Right atrium auricular region (tissue), 2 donors: Measurements from ENCODE around the gene TTPAL. TPM values are rescaled to one million over a fixed set of nuclear protein-coding genes. Genes with fewer than 3 reads are reported as not detected.

Experiments used
- DNase-seq: peaks from one replicate; pipeline ENCODE4 v3.0.0-alpha.2; 2019; ENCODE audit warnings: low spot score
- H3K27ac ChIP-seq, 2 donors: fragments of 200-600 bp; sonication (generic); 1 replicate in 1 of 2; 2 replicates in 1 of 2; pipeline ENCODE4 v1.5.1; 2016 to 2019
- H3K27me3 ChIP-seq, 2 donors: fragments of 200-600 bp; sonication (generic); one replicate each; pipeline versions ENCODE4 v1.5.1 to v1.6.0; 2017 to 2019
- H3K36me3 ChIP-seq: fragments of 200-600 bp; sonication (generic); one replicate; pipeline ENCODE4 v1.5.1; 2016
- H3K4me1 ChIP-seq, 2 donors: fragments of 200-600 bp; sonication (generic); one replicate each; pipeline versions ENCODE4 v1.5.1 to v1.6.0; 2017 to 2019
- H3K4me3 ChIP-seq, 2 donors: fragments of 200-600 bp; sonication (generic); 1 replicate in 1 of 2; 2 replicates in 1 of 2; pipeline ENCODE4 v1.5.1; 2017 to 2019; ENCODE audit warnings: mild to moderate bottlenecking in 1 of 2, moderate library complexity in 1 of 2
- H3K9me3 ChIP-seq, 2 donors: fragments of 200-600 bp; sonication (generic); one replicate each; pipeline ENCODE4 v1.5.1; 2019
- CTCF ChIP-seq, 2 donors: fragments of 200-600 bp; sonication (generic); IDR thresholded peaks; one replicate each; pipeline ENCODE4 v1.5.1; 2019; ENCODE audit warnings: antibody characterized with exemption in 2 of 2
- total RNA-seq, 2 donors: library from RNA; depleted of rRNA; stranded (reverse); fragments of >200 nt; gene quantifications; one replicate each; pipeline ENCODE4 v1.1.0, GENCODE V29; 2016

Gene TTPAL
- total RNA-seq, 2 donors from 2014 or later = 3.6 to 6.0 TPM

GRCh38 chr20:44428174-44429016 lies 47.3 kb upstream of the TTPAL start:
- Histone ChIP-seq H3K27me3 (no peaks in the 10 kb centered on the region), H3K4me3 (no peak overlapping the region), H3K27ac (no peak overlapping the region), H3K36me3 (no peaks in the 10 kb centered on the region), H3K9me3 (no peaks in the 10 kb centered on the region), H3K4me1 (no peaks in the 10 kb centered on the region)
- TF ChIP-seq CTCF (IDR thresholded peaks at IDR 0.05) = no peak
- DNase-seq = no peak

- Histone ChIP-seq H3K9me3 (no peaks in the 10 kb centered on the region), H3K27me3 (no peaks in the 10 kb centered on the region), H3K4me3 (no peak overlapping the region), H3K36me3 (no peaks in the 10 kb centered on the region), H3K4me1 (no peaks in the 10 kb centered on the region), H3K27ac (no peak overlapping the region)
- TF ChIP-seq CTCF (IDR thresholded peaks at IDR 0.05) = no peak
- DNase-seq = no peak
Measured at GRCh38 chr20:44429017-44429339, 46.7 kb upstream of the TTPAL start.

- Histone ChIP-seq H3K27ac (no peak overlapping the region), H3K27me3 (no peaks in the 10 kb centered on the region), H3K9me3 (no peaks in the 10 kb centered on the region), H3K4me3 (no peak overlapping the region), H3K36me3 (no peaks in the 10 kb centered on the region), H3K4me1 (no peaks in the 10 kb centered on the region)
- DNase-seq = no peak
- TF ChIP-seq CTCF (IDR thresholded peaks at IDR 0.05) = no peak
Measured at GRCh38 chr20:44429419-44430269, 46.0 kb upstream of the TTPAL start.

GRCh38 chr20:44430270-44431065 lies 45.2 kb upstream of the TTPAL start:
- TF ChIP-seq CTCF (IDR thresholded peaks at IDR 0.05) = no peak
- no peak overlapping the region for H3K27ac ChIP-seq
- H3K9me3 ChIP-seq = no peaks in the 10 kb centered on the region
- H3K27me3 ChIP-seq = no peaks in the 10 kb centered on the region
- no peaks in the 10 kb centered on the region for H3K4me1 ChIP-seq
- H3K4me3 ChIP-seq = no peak overlapping the region
- no peak for DNase-seq
- no peaks in the 10 kb centered on the region for H3K36me3 ChIP-seq

GRCh38 chr20:44431118-44431501 lies 44.6 kb upstream of the TTPAL start:
- no peaks in the 10 kb centered on the region for H3K27me3 ChIP-seq
- H3K4me3 ChIP-seq = no peak overlapping the region
- H3K9me3 ChIP-seq = no peaks in the 10 kb centered on the region
- H3K4me1 ChIP-seq = no peaks in the 10 kb centered on the region
- H3K27ac ChIP-seq = no peak overlapping the region
- H3K36me3 ChIP-seq = no peaks in the 10 kb centered on the region
- no peak for TF ChIP-seq CTCF (IDR thresholded peaks at IDR 0.05)
- DNase-seq = no peak
